ENCODE data around the gene ITPK1.

DNA sequence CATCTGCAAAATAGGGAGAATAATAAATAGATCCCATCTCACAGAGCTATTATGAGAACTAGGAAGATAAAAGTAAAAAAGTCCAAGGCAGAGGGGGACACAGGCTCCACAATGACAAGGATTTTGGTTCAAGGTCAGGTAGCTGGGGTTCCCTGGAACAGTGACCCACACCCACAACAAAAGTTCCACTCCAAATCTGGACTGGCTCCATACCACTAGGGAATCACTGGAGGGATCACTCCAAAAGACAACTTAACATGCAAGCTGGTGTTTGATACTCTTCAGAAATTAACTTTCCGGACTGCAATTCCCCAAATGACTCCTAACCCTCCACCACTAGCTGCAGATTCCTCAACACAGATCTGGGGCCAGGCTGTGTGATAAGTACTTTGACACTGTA is 54.9 kb downstream of the ITPK1 start:
- TF ChIP-seq, protein P1, sequence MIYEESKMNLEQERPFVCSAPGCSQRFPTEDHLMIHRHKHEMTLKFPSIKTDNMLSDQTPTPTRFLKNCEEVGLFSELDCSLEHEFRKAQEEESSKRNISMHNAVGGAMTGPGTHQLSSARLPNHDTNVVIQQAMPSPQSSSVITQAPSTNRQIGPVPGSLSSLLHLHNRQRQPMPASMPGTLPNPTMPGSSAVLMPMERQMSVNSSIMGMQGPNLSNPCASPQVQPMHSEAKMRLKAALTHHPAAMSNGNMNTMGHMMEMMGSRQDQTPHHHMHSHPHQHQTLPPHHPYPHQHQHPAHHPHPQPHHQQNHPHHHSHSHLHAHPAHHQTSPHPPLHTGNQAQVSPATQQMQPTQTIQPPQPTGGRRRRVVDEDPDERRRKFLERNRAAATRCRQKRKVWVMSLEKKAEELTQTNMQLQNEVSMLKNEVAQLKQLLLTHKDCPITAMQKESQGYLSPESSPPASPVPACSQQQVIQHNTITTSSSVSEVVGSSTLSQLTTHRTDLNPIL (CRISPR knock-in tag; IDR thresholded peaks at IDR 0.05; ENCODE audit: low read depth), result no peak
- TF ChIP-seq ZNF8 (CRISPR knock-in tag; IDR thresholded peaks at IDR 0.05) (no peak), CSDC2 (CRISPR knock-in tag; IDR thresholded peaks at IDR 0.05) (no peak), TCF4 (CRISPR knock-in tag; IDR thresholded peaks at IDR 0.05; ENCODE audit: borderline replicate concordance) (no peak), SNAI2 (CRISPR knock-in tag; IDR thresholded peaks at IDR 0.05) (no peak), ZC3H10 (CRISPR knock-in tag; IDR thresholded peaks at IDR 0.05) (no peak), PPARA (CRISPR knock-in tag; IDR thresholded peaks at IDR 0.05; ENCODE audit: borderline replicate concordance) (no peak), ZNF565 (CRISPR knock-in tag; conservative IDR thresholded peaks at IDR 0.05; ENCODE audit: low read depth) (no peak), ISL1 (CRISPR knock-in tag; IDR thresholded peaks at IDR 0.05) (no peak)
- TF ChIP-seq, protein P2, sequence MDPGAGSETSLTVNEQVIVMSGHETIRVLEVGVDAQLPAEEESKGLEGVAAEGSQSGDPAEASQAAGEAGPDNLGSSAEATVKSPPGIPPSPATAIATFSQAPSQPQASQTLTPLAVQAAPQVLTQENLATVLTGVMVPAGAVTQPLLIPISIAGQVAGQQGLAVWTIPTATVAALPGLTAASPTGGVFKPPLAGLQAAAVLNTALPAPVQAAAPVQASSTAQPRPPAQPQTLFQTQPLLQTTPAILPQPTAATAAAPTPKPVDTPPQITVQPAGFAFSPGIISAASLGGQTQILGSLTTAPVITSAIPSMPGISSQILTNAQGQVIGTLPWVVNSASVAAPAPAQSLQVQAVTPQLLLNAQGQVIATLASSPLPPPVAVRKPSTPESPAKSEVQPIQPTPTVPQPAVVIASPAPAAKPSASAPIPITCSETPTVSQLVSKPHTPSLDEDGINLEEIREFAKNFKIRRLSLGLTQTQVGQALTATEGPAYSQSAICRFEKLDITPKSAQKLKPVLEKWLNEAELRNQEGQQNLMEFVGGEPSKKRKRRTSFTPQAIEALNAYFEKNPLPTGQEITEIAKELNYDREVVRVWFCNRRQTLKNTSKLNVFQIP (CRISPR knock-in tag; IDR thresholded peaks at IDR 0.05; ENCODE audit: borderline replicate concordance, low read depth), result no peak
- TF ChIP-seq, protein P3, sequence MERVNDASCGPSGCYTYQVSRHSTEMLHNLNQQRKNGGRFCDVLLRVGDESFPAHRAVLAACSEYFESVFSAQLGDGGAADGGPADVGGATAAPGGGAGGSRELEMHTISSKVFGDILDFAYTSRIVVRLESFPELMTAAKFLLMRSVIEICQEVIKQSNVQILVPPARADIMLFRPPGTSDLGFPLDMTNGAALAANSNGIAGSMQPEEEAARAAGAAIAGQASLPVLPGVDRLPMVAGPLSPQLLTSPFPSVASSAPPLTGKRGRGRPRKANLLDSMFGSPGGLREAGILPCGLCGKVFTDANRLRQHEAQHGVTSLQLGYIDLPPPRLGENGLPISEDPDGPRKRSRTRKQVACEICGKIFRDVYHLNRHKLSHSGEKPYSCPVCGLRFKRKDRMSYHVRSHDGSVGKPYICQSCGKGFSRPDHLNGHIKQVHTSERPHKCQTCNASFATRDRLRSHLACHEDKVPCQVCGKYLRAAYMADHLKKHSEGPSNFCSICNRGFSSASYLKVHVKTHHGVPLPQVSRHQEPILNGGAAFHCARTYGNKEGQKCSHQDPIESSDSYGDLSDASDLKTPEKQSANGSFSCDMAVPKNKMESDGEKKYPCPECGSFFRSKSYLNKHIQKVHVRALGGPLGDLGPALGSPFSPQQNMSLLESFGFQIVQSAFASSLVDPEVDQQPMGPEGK (CRISPR knock-in tag; IDR thresholded peaks at IDR 0.05; ENCODE audit: borderline replicate concordance), result no peak
- TF ChIP-seq, protein P4, sequence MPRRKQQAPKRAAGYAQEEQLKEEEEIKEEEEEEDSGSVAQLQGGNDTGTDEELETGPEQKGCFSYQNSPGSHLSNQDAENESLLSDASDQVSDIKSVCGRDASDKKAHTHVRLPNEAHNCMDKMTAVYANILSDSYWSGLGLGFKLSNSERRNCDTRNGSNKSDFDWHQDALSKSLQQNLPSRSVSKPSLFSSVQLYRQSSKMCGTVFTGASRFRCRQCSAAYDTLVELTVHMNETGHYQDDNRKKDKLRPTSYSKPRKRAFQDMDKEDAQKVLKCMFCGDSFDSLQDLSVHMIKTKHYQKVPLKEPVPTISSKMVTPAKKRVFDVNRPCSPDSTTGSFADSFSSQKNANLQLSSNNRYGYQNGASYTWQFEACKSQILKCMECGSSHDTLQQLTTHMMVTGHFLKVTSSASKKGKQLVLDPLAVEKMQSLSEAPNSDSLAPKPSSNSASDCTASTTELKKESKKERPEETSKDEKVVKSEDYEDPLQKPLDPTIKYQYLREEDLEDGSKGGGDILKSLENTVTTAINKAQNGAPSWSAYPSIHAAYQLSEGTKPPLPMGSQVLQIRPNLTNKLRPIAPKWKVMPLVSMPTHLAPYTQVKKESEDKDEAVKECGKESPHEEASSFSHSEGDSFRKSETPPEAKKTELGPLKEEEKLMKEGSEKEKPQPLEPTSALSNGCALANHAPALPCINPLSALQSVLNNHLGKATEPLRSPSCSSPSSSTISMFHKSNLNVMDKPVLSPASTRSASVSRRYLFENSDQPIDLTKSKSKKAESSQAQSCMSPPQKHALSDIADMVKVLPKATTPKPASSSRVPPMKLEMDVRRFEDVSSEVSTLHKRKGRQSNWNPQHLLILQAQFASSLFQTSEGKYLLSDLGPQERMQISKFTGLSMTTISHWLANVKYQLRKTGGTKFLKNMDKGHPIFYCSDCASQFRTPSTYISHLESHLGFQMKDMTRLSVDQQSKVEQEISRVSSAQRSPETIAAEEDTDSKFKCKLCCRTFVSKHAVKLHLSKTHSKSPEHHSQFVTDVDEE (CRISPR knock-in tag; IDR thresholded peaks at IDR 0.05), result no peak
- TF ChIP-seq, protein P5, sequence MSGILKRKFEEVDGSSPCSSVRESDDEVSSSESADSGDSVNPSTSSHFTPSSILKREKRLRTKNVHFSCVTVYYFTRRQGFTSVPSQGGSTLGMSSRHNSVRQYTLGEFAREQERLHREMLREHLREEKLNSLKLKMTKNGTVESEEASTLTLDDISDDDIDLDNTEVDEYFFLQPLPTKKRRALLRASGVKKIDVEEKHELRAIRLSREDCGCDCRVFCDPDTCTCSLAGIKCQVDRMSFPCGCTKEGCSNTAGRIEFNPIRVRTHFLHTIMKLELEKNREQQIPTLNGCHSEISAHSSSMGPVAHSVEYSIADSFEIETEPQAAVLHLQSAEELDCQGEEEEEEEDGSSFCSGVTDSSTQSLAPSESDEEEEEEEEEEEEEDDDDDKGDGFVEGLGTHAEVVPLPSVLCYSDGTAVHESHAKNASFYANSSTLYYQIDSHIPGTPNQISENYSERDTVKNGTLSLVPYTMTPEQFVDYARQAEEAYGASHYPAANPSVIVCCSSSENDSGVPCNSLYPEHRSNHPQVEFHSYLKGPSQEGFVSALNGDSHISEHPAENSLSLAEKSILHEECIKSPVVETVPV (CRISPR knock-in tag; IDR thresholded peaks at IDR 0.05), result no peak
